Measurements from ENCODE around the gene C1RL. TPM values are rescaled to one million over a fixed set of nuclear protein-coding genes. Genes with fewer than 3 reads are reported as not detected.
A peak's percentile ranks its signal among the peaks of the same experiment; 100 is the strongest.

C1RL gene
- total RNA-seq, 6 donors from 2014 or later, result 55.9 to 224 (median 82.7) TPM

GRCh38 chr12:7061596-7061995, 47.4 kb downstream of the C1RL start:
- Histone ChIP-seq H3K4me1 (peaks cover 6 to 23% (median 13%) of the 10 kb centered on the region in 4 donors), H3K27ac (peak overlapping the region in 3 of 4 donors; percentile 74 to 85 (median 75)), H3K4me3 (peak overlapping the region in 3 of 4 donors; percentile 14 to 45 (median 43)), H3K27me3 (no peaks in the 10 kb centered on the region), H3K36me3 (peaks cover 0 to 7% (median 0%) of the 10 kb centered on the region in 4 donors), H3K9me3 (no peaks in the 10 kb centered on the region)
- ATAC-seq (ENCODE audit: low FRiP score in 2 of 2) (no peak), DNase-seq (no peak)
- 90 to 94% methylated on average over 6 to 7 of the region's 7 CpGs for WGBS, 2 donors
- TF ChIP-seq POLR2AphosphoS5 (IDR thresholded peaks at IDR 0.05), result no peak
- no peak for TF ChIP-seq EP300 (IDR thresholded peaks at IDR 0.05)
- no peak for TF ChIP-seq CTCF (IDR thresholded peaks at IDR 0.05)
- no peak for TF ChIP-seq POLR2A (IDR thresholded peaks at IDR 0.05)

DNA sequence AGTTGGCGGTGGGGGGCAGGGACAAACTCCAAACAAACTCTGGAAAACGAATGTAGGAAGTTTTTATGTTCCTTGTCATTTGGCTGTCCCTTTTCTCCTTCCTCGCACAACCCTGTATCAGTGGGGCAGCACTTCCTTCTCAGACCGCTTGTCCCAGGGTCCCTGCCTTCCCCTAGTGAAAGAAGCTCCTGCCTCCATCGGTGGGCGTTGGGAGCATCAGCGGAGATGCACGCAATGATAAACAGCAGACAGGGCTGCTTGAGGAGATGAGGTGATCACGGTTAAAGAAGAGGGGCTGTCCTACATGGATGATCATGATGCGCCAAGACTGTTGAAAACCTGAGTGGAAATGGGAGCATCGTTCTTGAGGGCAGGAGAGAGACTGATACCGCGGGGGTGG, 47.9 kb downstream of the C1RL start:
- H3K4me3 ChIP-seq, result peak overlapping the region in 3 of 4 donors; percentile 14 to 45 (median 43)
- H3K27me3 ChIP-seq, result no peaks in the 10 kb centered on the region
- H3K4me1 ChIP-seq, result peaks cover 6 to 23% (median 13%) of the 10 kb centered on the region in 4 donors
- no peak for DNase-seq
- 70 to 71% methylated on average over 13 of the region's 13 CpGs for WGBS, 2 donors
- no peak for TF ChIP-seq POLR2AphosphoS5 (IDR thresholded peaks at IDR 0.05)
- no peak for TF ChIP-seq EP300 (IDR thresholded peaks at IDR 0.05)
- TF ChIP-seq CTCF (IDR thresholded peaks at IDR 0.05), result no peak
- TF ChIP-seq POLR2A (IDR thresholded peaks at IDR 0.05), result no peak
- ATAC-seq (ENCODE audit: low FRiP score in 2 of 2), result peak in 1 of 2 donors; percentile 33
- peak overlapping the region; percentile 55 to 85 (median 74) for H3K27ac ChIP-seq
- H3K36me3 ChIP-seq, result peaks cover 0 to 4% (median 0%) of the 10 kb centered on the region in 4 donors
- no peaks in the 10 kb centered on the region for H3K9me3 ChIP-seq

GRCh38 chr12:7060353-7060954, 48.6 kb downstream of the C1RL start, which contains the start of gene C1S:
TSS of gene C1S (plus strand) at chr12:7060718. CDS start at chr12:7061913, 1,195 bp downstream.
- ATAC-seq (ENCODE audit: low FRiP score in 2 of 2), result peak; percentile 93 to 98
- Histone ChIP-seq H3K9me3 (no peaks in the 10 kb centered on the region), H3K4me3 (peak within 1 kb of the TSS in 3 of 4 donors; percentile 14 to 45 (median 43)), H3K27me3 (no peaks in the 10 kb centered on the region), H3K36me3 (no peaks in the 10 kb centered on the region), H3K27ac (peak within 1 kb of the TSS; percentile 60 to 85 (median 74)), H3K4me1 (peaks cover 6 to 23% (median 13%) of the 10 kb centered on the region in 4 donors)
- TF ChIP-seq POLR2A (IDR thresholded peaks at IDR 0.05) (peak in 2 of 4 donors; percentile 57 to 67), POLR2AphosphoS5 (IDR thresholded peaks at IDR 0.05) (peak in 1 of 2 donors; percentile 84), CTCF (IDR thresholded peaks at IDR 0.05) (peak; percentile 64 to 88 (median 78)), EP300 (IDR thresholded peaks at IDR 0.05) (peak; percentile 81 to 96 (median 90))
- peak; percentile 37 to 80 for DNase-seq
- 23 to 33% methylated on average over 10 of the region's 10 CpGs for WGBS, 2 donors

DNA sequence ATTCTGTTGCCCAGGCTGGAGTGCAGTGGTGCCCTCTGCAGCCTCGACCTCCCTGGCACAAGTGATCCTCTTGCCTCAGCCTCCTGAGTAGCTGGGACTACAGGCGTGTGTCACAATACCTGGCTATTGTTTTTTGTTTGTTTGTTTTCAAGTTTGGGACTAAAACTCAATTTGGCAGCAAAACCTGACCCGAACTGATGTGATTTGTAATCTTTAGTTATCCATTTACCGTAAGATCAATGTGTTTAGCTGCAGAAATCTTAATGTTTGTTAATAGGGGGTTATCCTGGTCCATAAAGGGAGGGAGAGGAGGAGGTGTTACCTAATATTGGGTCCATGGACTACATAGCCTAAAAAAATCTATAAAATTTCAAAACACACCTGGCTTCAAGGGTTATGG, 49.2 kb downstream of the C1RL start:
- no peak for ATAC-seq (ENCODE audit: low FRiP score in 2 of 2)
- no peaks in the 10 kb centered on the region for H3K9me3 ChIP-seq
- H3K4me3 ChIP-seq, result no peak overlapping the region
- H3K27ac ChIP-seq, result peak overlapping the region; percentile 59 to 85 (median 67)
- TF ChIP-seq POLR2AphosphoS5 (IDR thresholded peaks at IDR 0.05), result no peak
- no peak for TF ChIP-seq POLR2A (IDR thresholded peaks at IDR 0.05)
- no peak for DNase-seq
- no peaks in the 10 kb centered on the region for H3K36me3 ChIP-seq
- H3K4me1 ChIP-seq, result peaks cover 6 to 23% (median 13%) of the 10 kb centered on the region in 4 donors
- H3K27me3 ChIP-seq, result no peaks in the 10 kb centered on the region
- WGBS, 2 donors, result 88% methylated on average over 4 of the region's 4 CpGs

DNA sequence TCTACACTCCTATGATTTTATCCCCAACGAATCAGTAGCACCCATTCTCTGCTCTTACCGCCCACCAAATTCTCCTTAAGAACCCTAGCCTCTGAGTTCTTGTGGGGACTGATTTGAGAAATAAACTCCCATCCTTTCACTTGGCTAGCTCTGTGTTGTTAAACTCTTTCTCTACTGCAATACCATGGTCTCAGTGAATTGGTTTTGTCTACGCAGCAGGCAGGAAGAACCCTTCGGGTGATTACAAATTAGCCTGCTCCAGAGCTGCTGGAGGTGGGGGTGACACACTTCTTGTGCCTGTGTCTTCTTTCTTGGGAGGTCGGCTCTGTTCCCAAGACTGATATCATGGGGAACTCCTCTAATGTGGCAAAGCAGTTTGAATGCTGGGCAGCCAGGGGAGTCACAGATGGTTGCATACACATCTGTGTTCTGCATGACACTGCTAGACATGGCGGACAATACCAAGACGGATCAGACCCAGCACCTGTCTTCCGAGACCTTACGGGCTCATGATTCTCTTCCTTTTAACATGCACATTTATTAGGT, 50.1 kb downstream of the C1RL start:
- Histone ChIP-seq H3K4me1 (peaks cover 6 to 23% (median 13%) of the 10 kb centered on the region in 4 donors), H3K4me3 (no peak overlapping the region), H3K27me3 (no peaks in the 10 kb centered on the region), H3K9me3 (no peaks in the 10 kb centered on the region), H3K27ac (no peak overlapping the region), H3K36me3 (no peaks in the 10 kb centered on the region)
- TF ChIP-seq CTCF (IDR thresholded peaks at IDR 0.05) (no peak), POLR2AphosphoS5 (IDR thresholded peaks at IDR 0.05) (no peak), POLR2A (IDR thresholded peaks at IDR 0.05) (no peak), EP300 (IDR thresholded peaks at IDR 0.05) (no peak)
- ATAC-seq (ENCODE audit: low FRiP score in 2 of 2) (no peak), DNase-seq (no peak)
- 90 to 91% methylated on average over 8 to 9 of the region's 9 CpGs for WGBS, 2 donors
